Right lung (tissue), 5 donors: Measurements from ENCODE around the gene SLC32A1. TPM values are rescaled to one million over a fixed set of nuclear protein-coding genes. Genes with fewer than 3 reads are reported as not detected.

Experiments used
- DNase-seq, 2 donors: peaks; one replicate each; pipeline ENCODE4 v3.0.0-alpha.2; 2013
- polyA plus RNA-seq, 5 donors: library from polyadenylated mRNA; unstranded; fragments of 120-200 nt; gene quantifications; one replicate each; pipeline versions ENCODE4 v1.2.1 to v1.2.3, GENCODE V29; 2013; ENCODE audit warnings: inconsistent platforms in 1 of 5, low replicate concordance in 1 of 5; ENCODE audit not compliant: insufficient read length in 5 of 5, insufficient read depth in 1 of 5

The SLC32A1 gene
- polyA plus RNA-seq, 5 donors = not detected

DNA sequence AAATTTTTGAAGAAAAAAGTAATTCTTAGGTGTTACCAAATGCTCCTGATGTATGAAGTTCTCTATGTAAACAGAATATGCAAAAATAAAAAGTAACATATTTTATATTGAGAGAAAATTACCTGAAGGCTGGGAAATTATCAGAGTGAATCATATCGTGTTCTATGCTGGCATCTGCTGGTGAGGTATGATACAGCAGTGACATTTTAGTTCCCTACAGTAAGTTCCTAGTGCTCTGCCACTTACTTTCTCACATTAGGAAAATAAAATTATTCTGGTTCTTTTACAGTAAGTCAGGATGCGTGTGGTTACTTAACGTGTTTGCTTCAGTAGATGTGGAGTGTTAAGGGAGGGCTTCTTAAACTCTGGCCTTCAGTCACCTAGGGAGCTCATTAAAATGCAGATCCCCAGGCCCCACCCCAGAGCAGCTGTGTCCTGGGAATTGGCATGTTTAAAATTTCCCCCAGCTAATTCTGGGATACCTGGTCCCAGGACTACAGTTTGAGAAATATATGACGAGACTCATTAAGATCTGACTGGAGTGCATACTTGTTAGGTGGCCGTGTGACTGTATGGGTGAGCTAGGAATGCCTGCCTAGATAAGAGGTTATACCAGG is 27.2 kb downstream of the SLC32A1 start:
- no peak for DNase-seq

DNA sequence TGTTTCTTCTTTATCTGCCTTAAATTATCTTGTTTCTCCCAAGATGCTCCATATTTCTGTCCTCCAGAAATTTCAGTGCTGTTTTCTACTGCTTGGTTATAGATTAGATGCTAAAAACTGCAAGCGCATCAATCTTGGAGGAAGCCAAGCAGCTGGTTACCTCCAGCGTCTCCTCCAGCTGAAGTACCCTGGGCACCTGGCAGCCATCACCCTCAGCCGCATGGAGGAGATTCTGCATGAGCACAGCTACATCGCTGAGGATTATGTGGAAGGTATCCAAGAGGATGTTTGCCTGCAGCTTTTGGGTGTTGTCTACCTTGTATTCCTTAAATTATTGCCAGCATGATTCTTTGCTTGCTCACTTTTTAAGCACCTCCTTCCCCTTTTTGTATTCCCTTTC is 27.7 kb downstream of the SLC32A1 start:
- no peak for DNase-seq

DNA sequence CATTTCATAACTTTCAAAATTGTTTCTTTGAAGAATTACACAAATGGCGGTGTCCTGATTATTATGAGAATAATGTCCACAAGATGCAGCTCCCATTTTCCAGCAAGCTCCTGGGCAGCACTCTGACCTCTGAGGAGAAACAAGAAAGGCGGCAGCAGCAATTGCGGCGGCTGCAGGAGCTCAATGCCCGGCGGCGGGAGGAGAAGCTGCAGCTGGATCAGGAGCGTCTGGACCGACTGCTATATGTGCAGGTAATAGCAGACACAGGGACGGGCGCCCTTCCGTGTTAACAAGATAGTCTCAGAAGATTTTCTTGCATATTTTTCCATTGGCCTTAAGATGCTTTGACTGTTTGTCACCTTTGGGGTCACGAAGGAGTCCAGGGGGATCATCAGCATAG is 30.6 kb downstream of the SLC32A1 start:
- no peak for DNase-seq

GRCh38 chr20:38755324-38755910 is 31.1 kb downstream of the SLC32A1 start:
- no peak for DNase-seq

DNA sequence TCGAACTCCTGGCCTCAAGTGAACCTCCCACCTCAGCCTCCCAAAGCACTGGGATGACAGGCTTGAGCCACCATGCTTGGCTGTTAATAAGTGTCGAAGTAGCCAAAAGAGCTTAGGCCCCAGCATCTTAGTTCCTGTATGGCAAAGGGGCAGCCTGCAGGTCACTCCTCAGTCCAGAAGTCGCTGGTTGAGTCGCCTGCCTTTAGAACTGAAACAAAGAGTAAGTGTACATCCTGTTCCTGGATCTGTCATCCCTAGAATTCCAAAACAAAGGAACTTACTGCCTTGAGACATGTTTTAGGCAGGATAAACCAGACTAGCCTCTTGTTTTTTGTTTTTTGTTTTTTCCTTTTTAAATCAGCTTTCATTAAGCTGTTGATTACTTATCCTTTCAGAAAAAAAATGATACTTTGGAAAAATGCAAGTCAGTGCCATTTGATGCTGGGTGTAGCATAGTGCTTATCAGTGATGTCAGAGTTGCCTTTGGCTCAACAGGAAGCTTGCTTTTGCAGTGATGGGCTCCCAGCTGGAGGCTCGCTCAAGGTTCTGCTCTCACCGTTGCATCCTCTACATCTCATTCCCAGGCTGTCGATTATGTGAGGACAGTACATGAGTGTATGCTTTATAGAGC is 33.0 kb downstream of the SLC32A1 start:
- DNase-seq = no peak

DNA sequence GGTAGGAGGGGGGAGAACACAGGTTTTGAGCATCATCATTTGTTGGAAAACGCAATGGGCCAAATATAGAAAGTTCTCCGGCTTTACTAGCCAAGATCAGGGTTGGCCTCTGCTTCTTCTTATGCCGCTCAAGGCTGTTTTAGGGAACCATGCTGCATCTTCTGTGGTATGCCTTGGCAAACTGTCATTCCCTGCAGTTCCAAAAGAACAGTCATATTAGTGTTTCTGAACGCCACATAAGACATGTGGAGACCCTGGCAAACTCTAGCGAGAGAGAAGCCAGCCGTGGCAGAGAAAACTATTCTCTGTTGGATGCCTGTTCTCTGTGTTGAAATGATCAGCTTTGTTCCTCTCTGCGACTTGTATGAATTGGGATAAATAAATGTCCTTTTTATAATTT is 34.8 kb downstream of the SLC32A1 start:
- no peak for DNase-seq

GRCh38 chr20:38760978-38761377 is 36.7 kb downstream of the SLC32A1 start:
- DNase-seq = no peak

GRCh38 chr20:38762174-38762573 is 37.9 kb downstream of the SLC32A1 start:
- no peak for DNase-seq

DNA sequence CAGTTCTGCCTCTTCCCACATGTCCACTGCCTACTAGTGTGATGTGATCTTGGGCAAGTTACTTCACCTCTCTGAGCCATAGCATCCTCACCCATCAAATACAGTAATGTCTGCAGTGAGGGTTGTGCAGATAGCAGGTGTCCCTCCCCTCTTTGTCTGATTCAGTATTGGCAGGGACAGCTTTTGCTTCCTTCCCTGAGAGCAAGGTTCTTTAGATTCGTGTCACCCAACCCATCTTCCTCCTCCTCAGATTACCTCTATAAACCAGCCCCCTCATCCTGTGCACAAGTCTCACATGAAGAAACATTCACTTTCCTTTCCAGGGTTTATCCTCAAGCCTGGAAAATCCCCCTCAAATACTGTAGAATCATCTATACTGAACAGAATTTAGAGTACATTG is 39.3 kb downstream of the SLC32A1 start:
- DNase-seq = no peak

DNA sequence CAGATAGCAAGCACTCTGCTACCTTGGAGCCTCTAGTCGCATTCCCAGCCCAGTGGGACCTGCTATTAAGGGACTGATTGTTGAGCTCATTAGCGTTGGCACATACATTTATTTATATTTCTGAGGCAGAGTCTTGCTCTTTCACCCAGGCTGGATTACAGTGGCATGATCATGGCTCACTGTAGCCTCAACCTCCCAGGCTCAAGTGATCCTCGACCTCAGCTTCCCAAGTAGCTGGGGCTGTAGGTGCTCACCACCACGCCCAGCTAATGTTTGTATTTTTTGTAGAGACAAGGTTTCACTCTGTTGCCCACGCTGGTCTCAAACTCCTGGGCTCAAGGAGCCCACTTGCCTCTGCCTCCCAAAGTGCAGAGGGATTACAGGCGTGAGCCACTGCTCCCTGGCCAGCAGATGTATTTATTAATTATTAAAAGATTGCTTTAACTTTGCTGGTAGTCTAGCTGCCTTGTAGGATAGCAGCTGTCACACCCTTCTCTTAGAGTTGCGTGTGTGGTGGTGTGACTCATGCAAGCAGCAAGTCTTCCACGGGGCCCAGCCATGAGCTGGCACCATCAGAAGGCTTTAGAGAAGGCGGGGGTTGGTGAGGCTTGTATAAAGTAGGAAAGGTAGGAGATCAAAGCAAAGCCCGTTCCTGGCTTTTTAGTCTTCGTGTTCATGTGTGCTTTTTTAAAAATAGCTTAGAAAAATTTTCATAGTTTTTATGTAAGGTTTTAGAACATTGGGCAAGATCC is 40.5 kb downstream of the SLC32A1 start:
- no peak for DNase-seq

DNA sequence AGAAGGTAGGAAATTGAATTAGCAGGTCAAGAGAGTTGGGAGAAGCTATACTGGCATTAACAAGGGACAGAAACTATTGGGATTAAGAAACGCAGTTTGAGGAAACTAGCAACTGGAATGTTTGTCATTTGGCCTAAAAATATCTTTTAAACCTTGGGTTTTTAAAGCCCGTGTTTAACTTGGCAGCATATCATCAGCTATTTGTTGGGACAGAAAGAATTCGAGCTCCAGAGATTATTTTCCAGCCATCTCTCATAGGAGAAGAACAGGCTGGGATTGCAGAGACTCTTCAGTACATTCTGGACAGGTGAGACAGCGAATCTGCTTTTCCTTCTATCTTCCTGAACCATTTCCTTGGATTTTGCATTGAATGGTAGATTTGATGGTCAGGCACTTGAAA is 41.8 kb downstream of the SLC32A1 start:
- no peak for DNase-seq

GRCh38 chr20:38769376-38770295 is 45.4 kb downstream of the SLC32A1 start:
- DNase-seq = no peak

DNA sequence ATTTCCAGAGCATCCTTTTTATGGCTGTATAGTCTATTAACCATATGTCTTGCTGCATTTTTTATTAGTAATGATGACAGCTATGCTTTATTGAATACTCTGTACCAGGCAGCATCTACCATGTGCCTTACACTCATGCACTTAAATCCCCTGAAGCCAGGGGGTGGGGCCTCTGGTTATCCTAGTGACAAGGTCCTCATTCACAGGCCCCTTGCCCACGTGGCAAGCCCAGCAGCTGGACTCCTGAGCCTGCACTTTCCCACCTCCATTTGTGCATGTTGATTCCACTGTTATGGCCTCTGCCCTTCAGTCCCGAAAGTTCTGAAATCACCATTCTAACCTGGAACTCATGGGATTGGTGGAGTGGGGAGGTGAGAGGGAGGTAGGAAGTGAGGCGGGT is 46.3 kb downstream of the SLC32A1 start:
- DNase-seq = no peak

- no peak for DNase-seq
These were observed 46.7 kb downstream of the SLC32A1 start for GRCh38 chr20:38770970-38771369.

GRCh38 chr20:38771621-38772020 is 47.3 kb downstream of the SLC32A1 start:
- no peak for DNase-seq

DNA sequence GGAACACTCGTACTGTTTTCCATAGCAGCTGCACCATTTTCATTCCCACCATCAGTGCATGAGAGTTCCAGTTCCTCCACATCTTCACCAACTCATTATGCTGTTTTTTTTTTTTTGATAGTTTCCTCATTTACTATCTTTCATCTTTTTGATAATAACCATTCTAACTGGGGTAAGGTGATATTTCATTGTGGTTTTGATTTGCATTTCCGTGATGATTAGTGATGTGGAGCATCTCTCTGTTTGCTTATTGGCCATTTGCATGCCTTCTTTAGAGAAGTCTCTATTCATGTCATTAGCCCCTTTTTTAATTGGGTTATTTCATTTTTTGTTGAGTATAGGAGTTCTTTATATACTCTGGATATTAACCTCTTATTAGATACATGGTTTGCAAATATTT is 49.9 kb downstream of the SLC32A1 start:
- DNase-seq = no peak

DNA sequence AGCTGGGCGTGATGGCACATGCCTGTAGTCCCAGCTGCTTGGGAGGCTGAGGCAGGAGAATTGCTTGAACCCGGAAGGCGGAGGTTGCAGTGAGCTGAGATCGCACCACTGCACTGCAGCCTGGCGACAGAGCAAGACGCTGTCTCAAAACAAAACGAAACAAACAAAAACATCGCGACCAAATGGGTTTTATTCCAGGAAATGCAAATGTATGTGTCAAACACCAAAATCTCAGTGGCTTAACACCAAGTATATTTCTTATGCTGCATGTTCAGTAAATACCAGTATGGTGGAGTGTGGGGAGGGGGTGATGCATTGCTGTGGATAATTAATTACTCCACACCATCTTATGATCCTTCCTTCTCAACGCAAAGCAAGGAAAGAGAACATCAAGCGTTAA is 52.1 kb downstream of the SLC32A1 start:
- DNase-seq = no peak
